ENCODE results near the gene SLC16A3.
A peak's percentile ranks its signal among the peaks of the same experiment; 100 is the strongest.

The SLC16A3 gene

GRCh38 chr17:82215972-82216300 lies 12.9 kb upstream of the SLC16A3 start:
- TF ChIP-seq CTCF (IDR thresholded peaks at IDR 0.05; ENCODE audit: extremely low read depth, missing control alignments), result no peak
- DNase-seq (ENCODE audit: low spot score), result no peak

- TF ChIP-seq CTCF (IDR thresholded peaks at IDR 0.05; ENCODE audit: extremely low read depth, missing control alignments), result no peak
- DNase-seq (ENCODE audit: low spot score), result peak; percentile 77
Measured at GRCh38 chr17:82216301-82217119, 12.3 kb upstream of the SLC16A3 start.

DNA sequence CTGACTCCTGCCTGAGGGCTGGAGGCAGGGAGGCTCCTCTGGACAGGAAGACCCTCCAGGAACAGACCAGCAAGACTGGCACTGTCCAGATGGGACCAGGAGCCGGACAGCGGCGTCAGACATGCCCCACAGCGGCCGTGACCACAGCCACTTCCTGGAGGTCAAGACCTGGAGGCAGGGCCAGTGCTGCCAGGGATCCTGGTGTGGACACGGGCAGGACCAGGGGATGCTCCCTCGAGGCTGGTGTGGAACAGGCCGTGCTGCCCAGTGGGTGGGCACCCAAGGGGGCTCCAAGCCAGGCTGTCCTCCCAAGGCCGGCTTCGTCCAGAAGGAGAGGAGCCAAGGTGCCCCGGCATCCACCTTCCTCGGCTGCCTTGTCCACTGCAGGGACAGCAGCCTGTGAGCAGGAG lies 11.7 kb upstream of the SLC16A3 start:
- no peak for DNase-seq (ENCODE audit: low spot score)

GRCh38 chr17:82217530-82218204 lies 11.2 kb upstream of the SLC16A3 start:
- DNase-seq (ENCODE audit: low spot score), result peak; percentile 13
- no peak for TF ChIP-seq CTCF (IDR thresholded peaks at IDR 0.05; ENCODE audit: extremely low read depth, missing control alignments)

More for the DNA sequence above, 11.7 kb upstream of the SLC16A3 start:
- no peak for TF ChIP-seq CTCF (IDR thresholded peaks at IDR 0.05; ENCODE audit: extremely low read depth, missing control alignments)

DNA sequence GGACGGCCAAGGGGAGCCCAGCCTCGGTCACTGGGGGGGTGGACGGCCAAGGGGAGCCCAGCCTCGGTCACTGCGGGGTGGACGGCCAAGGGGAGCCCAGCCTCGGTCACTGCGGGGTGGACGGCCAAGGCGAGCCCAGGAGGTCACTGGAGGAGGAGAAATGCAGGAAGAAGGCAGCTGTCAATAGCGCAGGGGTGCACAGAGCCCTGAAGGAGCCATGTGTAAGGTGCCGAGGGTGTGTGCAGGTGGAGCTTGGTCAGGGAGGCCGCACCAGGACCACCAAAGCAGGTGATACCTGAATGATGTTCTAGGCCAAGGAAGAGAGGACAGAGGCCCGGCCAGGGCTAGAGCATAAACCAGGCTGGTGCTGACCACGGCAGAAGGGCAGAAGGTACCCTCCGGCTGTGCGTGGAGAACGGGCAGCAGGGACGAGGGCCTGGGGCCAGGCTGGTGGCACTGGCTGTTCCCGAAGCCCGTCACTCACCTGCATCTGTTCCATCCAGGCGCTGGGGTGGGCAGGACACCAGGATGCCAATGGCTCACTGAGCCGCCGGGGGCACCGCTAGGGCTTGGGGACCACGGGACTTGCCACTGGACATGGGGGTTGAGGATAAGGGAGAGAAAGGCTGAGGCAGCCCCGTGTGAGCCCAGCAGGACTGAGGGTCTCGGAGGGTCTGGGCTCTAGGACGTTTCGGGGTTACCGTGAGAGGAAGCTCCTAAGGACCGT lies 10.3 kb upstream of the SLC16A3 start:
- no peak for TF ChIP-seq CTCF (IDR thresholded peaks at IDR 0.05; ENCODE audit: extremely low read depth, missing control alignments)

DNA sequence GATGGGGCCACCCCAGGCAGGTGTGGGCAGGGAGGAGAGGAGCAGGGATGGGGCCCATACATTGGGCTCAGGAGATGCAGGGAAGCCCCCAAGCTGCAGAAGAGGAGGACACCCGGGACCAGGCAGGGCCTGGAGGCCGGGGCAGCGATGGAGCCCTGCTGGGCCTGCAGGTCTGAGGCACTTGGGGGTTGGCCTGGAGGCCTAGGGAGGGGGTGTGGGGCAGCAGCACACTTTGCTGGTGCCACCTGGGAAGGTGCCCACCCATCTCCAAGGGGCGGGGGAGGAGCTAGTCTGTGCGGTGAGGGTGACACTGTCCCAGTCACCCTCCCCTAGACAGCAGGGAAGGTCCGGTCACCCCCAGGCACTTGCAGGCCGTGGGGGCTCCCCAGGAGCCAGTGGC lies 9.8 kb upstream of the SLC16A3 start:
- no peak for TF ChIP-seq CTCF (IDR thresholded peaks at IDR 0.05; ENCODE audit: extremely low read depth, missing control alignments)
- DNase-seq (ENCODE audit: low spot score), result no peak

More for the DNA sequence above, 10.3 kb upstream of the SLC16A3 start:
- no peak for DNase-seq (ENCODE audit: low spot score)

Data from GM20000 (cell line).